ENCODE measurements around the gene LCNL1. TPM values are rescaled to one million over a fixed set of nuclear protein-coding genes. Genes with fewer than 3 reads are reported as not detected.

Gene LCNL1
- total and polyA plus RNA-seq, 8 donors: 0.19 to 0.25 TPM; not detected in 6

GRCh38 chr9:136961279-136962065, 21.3 kb upstream of the LCNL1 start:
- Histone ChIP-seq H3K9me3 (no peaks in the 10 kb centered on the region), H3K4me1 (peaks cover 18 to 34% (median 29%) of the 10 kb centered on the region in 4 donors), H3K4me3 (no peak overlapping the region), H3K27ac (peak overlapping the region in 3 of 5 donors; percentile 38 to 47 (median 42)), H3K36me3 (no peaks in the 10 kb centered on the region), H3K27me3 (peaks cover 0 to 9% (median 0%) of the 10 kb centered on the region in 3 donors)
- WGBS, 5 donors: 47 to 76% (median 56%) methylated on average over 20 to 23 of the region's 23 CpGs
- intact Hi-C loops (cut with DNase I; ENCODE audit: low total_unique reads): no loop called here
- DNase-seq: peak; percentile 59 to 74
- no peak for TF ChIP-seq POLR2A (IDR thresholded peaks at IDR 0.05)

- 92 to 97% (median 94%) methylated on average over 7 to 9 of the region's 9 CpGs for WGBS, 5 donors
- H3K27me3 ChIP-seq: peaks cover 0 to 9% (median 0%) of the 10 kb centered on the region in 3 donors
- H3K36me3 ChIP-seq: no peaks in the 10 kb centered on the region
- TF ChIP-seq POLR2AphosphoS5 (IDR thresholded peaks at IDR 0.05) (no peak), EP300 (IDR thresholded peaks at IDR 0.05) (no peak), CTCF (IDR thresholded peaks at IDR 0.05) (no peak), POLR2A (IDR thresholded peaks at IDR 0.05) (no peak)
- H3K27ac ChIP-seq: no peak overlapping the region
- intact Hi-C loops (cut with DNase I; ENCODE audit: low total_unique reads): no loop called here
- no peak for DNase-seq
- H3K4me1 ChIP-seq: peaks cover 18 to 35% (median 29%) of the 10 kb centered on the region in 4 donors
- H3K4me3 ChIP-seq: no peak overlapping the region
- no peaks in the 10 kb centered on the region for H3K9me3 ChIP-seq
These were observed 20.6 kb upstream of the LCNL1 start for GRCh38 chr9:136962163-136962562.

GRCh38 chr9:136962701-136963248, 20.0 kb upstream of the LCNL1 start:
- DNase-seq: no peak
- intact Hi-C loops (cut with DNase I; ENCODE audit: low total_unique reads): no loop called here
- Histone ChIP-seq H3K9me3 (no peaks in the 10 kb centered on the region), H3K4me3 (no peak overlapping the region), H3K36me3 (no peaks in the 10 kb centered on the region), H3K27ac (no peak overlapping the region), H3K4me1 (peaks cover 18 to 35% (median 29%) of the 10 kb centered on the region in 4 donors), H3K27me3 (peaks cover 0 to 9% (median 0%) of the 10 kb centered on the region in 3 donors)
- no peak for TF ChIP-seq CTCF (IDR thresholded peaks at IDR 0.05)
- 82 to 88% (median 86%) methylated on average over 10 to 11 of the region's 11 CpGs for WGBS, 5 donors

DNA sequence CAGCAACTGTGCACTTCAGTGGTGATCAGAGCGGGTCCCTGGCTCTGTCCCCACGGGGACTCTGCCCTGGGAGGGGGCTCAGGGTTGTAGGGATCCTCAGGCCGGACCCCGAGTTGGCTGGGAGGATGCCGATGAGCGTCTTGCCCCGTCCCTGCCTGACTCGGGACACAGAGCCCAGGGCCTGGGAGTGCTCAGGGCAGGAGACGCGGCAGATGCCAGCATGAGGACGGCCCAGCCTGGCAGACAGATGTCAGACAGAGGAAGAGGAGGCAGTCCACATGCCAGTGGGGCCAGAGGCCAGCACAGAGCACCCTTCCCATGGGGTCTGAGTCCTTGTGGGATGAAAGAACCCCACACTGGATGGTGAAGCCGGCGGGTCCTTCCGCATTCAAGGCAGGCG, 19.5 kb upstream of the LCNL1 start:
- TF ChIP-seq POLR2A (IDR thresholded peaks at IDR 0.05) (no peak), POLR2AphosphoS5 (IDR thresholded peaks at IDR 0.05) (no peak), EP300 (IDR thresholded peaks at IDR 0.05) (no peak)
- H3K36me3 ChIP-seq: no peaks in the 10 kb centered on the region
- peaks cover 18 to 35% (median 29%) of the 10 kb centered on the region in 4 donors for H3K4me1 ChIP-seq
- no peak for DNase-seq
- 85 to 94% (median 88%) methylated on average over 11 to 15 of the region's 15 CpGs for WGBS, 5 donors
- no peaks in the 10 kb centered on the region for H3K9me3 ChIP-seq
- intact Hi-C loops (cut with DNase I; ENCODE audit: low total_unique reads): no loop called here
- peaks cover 0 to 14% (median 0%) of the 10 kb centered on the region in 3 donors for H3K27me3 ChIP-seq
- no peak overlapping the region for H3K27ac ChIP-seq
- H3K4me3 ChIP-seq: no peak overlapping the region

GRCh38 chr9:136963751-136964150, 19.0 kb upstream of the LCNL1 start:
- H3K27ac ChIP-seq: no peak overlapping the region
- no peak for DNase-seq
- no peak overlapping the region for H3K4me3 ChIP-seq
- intact Hi-C loops (cut with DNase I; ENCODE audit: low total_unique reads): no loop called here
- no peaks in the 10 kb centered on the region for H3K9me3 ChIP-seq
- TF ChIP-seq POLR2AphosphoS5 (IDR thresholded peaks at IDR 0.05) (no peak), CTCF (IDR thresholded peaks at IDR 0.05) (no peak), EP300 (IDR thresholded peaks at IDR 0.05) (no peak)
- WGBS, 5 donors: 85 to 93% (median 89%) methylated on average over 9 to 12 of the region's 12 CpGs
- H3K36me3 ChIP-seq: no peaks in the 10 kb centered on the region
- peaks cover 18 to 35% (median 29%) of the 10 kb centered on the region in 4 donors for H3K4me1 ChIP-seq
- H3K27me3 ChIP-seq: peaks cover 0 to 16% (median 0%) of the 10 kb centered on the region in 3 donors
